Endothelial cell (in vitro differentiated cells): ENCODE measurements around the gene TMTC1. TPM values are rescaled to one million over a fixed set of nuclear protein-coding genes. Genes with fewer than 3 reads are reported as not detected.

ENCODE experiments used
- DNase-seq: peaks from one replicate; pipeline ENCODE4 v3.0.0; 2021; ENCODE audit warnings: low spot score
- H3K27ac Mint-ChIP-seq: one replicate; pipeline ENCODE4 v1.8.0; 2021; ENCODE audit warnings: mixed read lengths, inconsistent platforms; ENCODE audit not compliant: unreplicated experiment
- H3K27me3 Mint-ChIP-seq: one replicate; pipeline ENCODE4 v1.8.0; 2021; ENCODE audit warnings: mild to moderate bottlenecking, moderate library complexity, mixed read lengths, inconsistent platforms; ENCODE audit not compliant: unreplicated experiment
- H3K36me3 Mint-ChIP-seq: one replicate; pipeline ENCODE4 v1.8.0; 2021; ENCODE audit warnings: mild to moderate bottlenecking, low read depth, mixed read lengths, inconsistent platforms; ENCODE audit not compliant: unreplicated experiment
- H3K4me1 Mint-ChIP-seq: one replicate; pipeline ENCODE4 v1.8.0; 2021; ENCODE audit warnings: mild to moderate bottlenecking, mixed read lengths, inconsistent platforms; ENCODE audit not compliant: unreplicated experiment
- H3K4me3 Mint-ChIP-seq: one replicate; pipeline ENCODE4 v1.8.0; 2021; ENCODE audit warnings: mild to moderate bottlenecking, mixed read lengths, inconsistent platforms; ENCODE audit not compliant: unreplicated experiment
- H3K9me3 Mint-ChIP-seq: one replicate; pipeline ENCODE4 v1.8.0; 2021; ENCODE audit warnings: mixed read lengths, inconsistent platforms; ENCODE audit not compliant: unreplicated experiment
- CTCF ChIP-seq: fragments of 200-600 bp; sonication (generic); IDR thresholded peaks from one replicate; pipeline ENCODE4 v1.5.0; 2021; ENCODE audit warnings: antibody characterized with exemption; ENCODE audit not compliant: unreplicated experiment
- total RNA-seq: library from RNA; stranded (reverse); fragmentation: NEBNext Ultra II Directional; extraction: Animal tissue kit (Norgen Biotek cat#: 25700); gene quantifications from one replicate; pipeline ENCODE4 v1.2.1, GENCODE V29; 2021; ENCODE audit not compliant: unreplicated experiment

Gene TMTC1
- total RNA-seq, 1 donor from 2014 or later, result 0.95 TPM

DNA sequence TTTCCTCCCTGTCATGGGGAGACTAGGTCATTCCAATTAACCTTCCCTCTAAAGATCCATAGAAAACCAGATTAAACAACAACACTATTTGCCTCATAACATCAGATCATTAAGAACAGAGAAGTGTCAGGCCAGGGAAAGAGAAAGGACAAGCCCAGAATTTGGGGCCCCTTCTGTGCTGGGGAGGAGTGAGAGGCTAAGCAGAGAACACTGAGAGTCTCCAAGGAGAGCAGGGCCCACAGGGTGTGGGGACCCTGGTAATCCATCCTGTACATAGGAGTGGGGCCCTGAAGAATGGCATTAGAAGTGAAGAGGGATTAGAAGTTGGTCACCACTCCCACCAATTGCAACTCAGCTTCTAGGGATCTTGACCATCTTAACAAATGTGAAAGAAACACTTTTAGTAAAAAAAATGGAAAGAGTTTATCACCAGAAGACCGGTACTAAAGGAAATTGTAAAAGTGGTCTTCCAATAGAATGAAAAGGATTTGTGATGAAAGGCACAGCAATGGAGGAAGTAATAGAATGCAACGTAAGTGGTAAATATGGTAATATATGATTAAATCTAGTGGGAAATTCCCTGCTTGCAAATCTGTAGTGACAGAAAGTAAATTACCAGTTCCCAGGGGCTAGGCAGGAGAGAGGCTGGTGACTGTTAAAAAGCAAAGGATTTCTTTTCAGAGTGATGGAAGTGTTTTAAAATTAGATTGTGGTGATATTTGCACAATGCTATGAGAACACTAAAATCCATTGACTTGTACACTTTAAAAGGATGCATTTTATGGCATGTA, 14.0 kb upstream of the TMTC1 start:
- Mint-ChIP-seq H3K9me3 (peaks cover 5% of the 10 kb centered on the region), H3K27me3 (no peaks in the 10 kb centered on the region), H3K36me3 (no peaks in the 10 kb centered on the region), H3K4me1 (no peaks in the 10 kb centered on the region), H3K4me3 (no peak overlapping the region), H3K27ac (no peak overlapping the region)
- DNase-seq, result no peak
- TF ChIP-seq CTCF, result no peak

GRCh38 chr12:29796823-29797263, 13.1 kb upstream of the TMTC1 start:
- no peak for TF ChIP-seq CTCF
- H3K27me3 Mint-ChIP-seq, result no peaks in the 10 kb centered on the region
- peaks cover 5% of the 10 kb centered on the region for H3K9me3 Mint-ChIP-seq
- H3K27ac Mint-ChIP-seq, result no peak overlapping the region
- H3K4me1 Mint-ChIP-seq, result no peaks in the 10 kb centered on the region
- no peak overlapping the region for H3K4me3 Mint-ChIP-seq
- DNase-seq, result no peak
- no peaks in the 10 kb centered on the region for H3K36me3 Mint-ChIP-seq

GRCh38 chr12:29795715-29796114, 12.0 kb upstream of the TMTC1 start:
- H3K4me1 Mint-ChIP-seq, result no peaks in the 10 kb centered on the region
- no peak for TF ChIP-seq CTCF
- H3K27ac Mint-ChIP-seq, result no peak overlapping the region
- H3K9me3 Mint-ChIP-seq, result no peaks in the 10 kb centered on the region
- H3K36me3 Mint-ChIP-seq, result no peaks in the 10 kb centered on the region
- no peaks in the 10 kb centered on the region for H3K27me3 Mint-ChIP-seq
- no peak overlapping the region for H3K4me3 Mint-ChIP-seq
- no peak for DNase-seq

DNA sequence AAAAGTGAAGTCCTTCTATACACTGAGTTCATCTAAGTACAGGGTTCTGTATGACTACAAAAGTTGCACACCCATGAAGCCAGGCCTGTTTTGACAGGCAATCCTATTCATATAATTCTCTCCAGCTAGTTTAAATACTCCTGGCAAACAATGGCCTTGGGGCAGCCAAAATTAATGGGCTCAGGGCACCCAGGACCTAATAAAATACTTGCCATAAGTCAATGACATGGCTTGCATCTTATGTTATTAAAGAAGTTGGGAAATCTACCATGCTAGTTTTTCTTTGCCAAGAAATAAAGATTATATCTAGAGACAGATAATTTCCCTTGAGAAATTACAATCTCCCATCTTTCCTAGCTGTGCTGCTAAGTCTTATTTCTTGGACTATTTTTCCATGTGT, 11.1 kb upstream of the TMTC1 start:
- no peaks in the 10 kb centered on the region for H3K4me1 Mint-ChIP-seq
- H3K4me3 Mint-ChIP-seq, result no peak overlapping the region
- no peaks in the 10 kb centered on the region for H3K27me3 Mint-ChIP-seq
- no peak overlapping the region for H3K27ac Mint-ChIP-seq
- no peaks in the 10 kb centered on the region for H3K36me3 Mint-ChIP-seq
- no peak for DNase-seq
- no peak for TF ChIP-seq CTCF
- no peaks in the 10 kb centered on the region for H3K9me3 Mint-ChIP-seq

DNA sequence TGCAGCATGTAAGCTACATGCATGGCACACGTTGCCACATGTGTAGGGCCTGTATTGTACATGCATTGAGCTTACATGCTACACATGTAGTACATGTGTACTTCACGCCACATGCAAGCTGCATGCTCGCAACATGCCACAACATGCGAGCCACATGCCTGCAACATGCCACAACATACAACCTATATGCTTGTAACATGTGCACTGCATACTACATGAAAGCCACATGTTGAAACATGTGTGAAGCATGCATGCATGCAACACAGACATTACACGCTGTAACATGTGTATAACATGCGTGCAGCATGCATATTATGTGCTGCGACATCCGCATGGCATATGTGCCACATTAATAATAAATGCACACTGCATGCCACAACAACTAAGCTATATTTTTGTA, 9.1 kb upstream of the TMTC1 start:
- TF ChIP-seq CTCF, result no peak
- no peak overlapping the region for H3K27ac Mint-ChIP-seq
- H3K9me3 Mint-ChIP-seq, result no peaks in the 10 kb centered on the region
- H3K4me1 Mint-ChIP-seq, result no peaks in the 10 kb centered on the region
- no peak for DNase-seq
- H3K36me3 Mint-ChIP-seq, result no peaks in the 10 kb centered on the region
- H3K4me3 Mint-ChIP-seq, result no peak overlapping the region
- H3K27me3 Mint-ChIP-seq, result no peaks in the 10 kb centered on the region
